ENCODE results near the gene MGP.

- TF ChIP-seq CTCF (IDR thresholded peaks at IDR 0.05) (no peak), POLR2A (IDR thresholded peaks at IDR 0.05) (no peak)
Measured at GRCh38 chr12:14876833-14877232, 8.8 kb downstream of the MGP start.

Data from lower leg skin (tissue), 3 donors.